ENCODE data around the gene ODF4.
"Not testable (repeated sequence)": the region's sequence is repeated elsewhere in the genome, so short reads cannot be mapped to it uniquely, and the experiment has no call there.

The ODF4 gene

GRCh38 chr17:8326511-8327302, 12.9 kb upstream of the ODF4 start:
- peak; percentile 11 for DNase-seq (ENCODE audit: low spot score)

- DNase-seq (ENCODE audit: low spot score): no peak
These were observed 12.4 kb upstream of the ODF4 start for GRCh38 chr17:8327303-8327649.

- no peak for DNase-seq (ENCODE audit: low spot score)
These were observed 7.5 kb upstream of the ODF4 start for GRCh38 chr17:8332128-8332527.

- DNase-seq (ENCODE audit: low spot score): peak; percentile 18
These were observed 7.0 kb upstream of the ODF4 start for GRCh38 chr17:8332688-8333087.

GRCh38 chr17:8333281-8333680, 6.4 kb upstream of the ODF4 start:
- no peak for DNase-seq (ENCODE audit: low spot score)

- no peak for DNase-seq (ENCODE audit: low spot score)
These were observed 1.6 kb upstream of the ODF4 start for GRCh38 chr17:8337802-8338752.

GRCh38 chr17:8338753-8339140, 893 bp upstream of the ODF4 start:
- no peak for DNase-seq (ENCODE audit: low spot score)

- no peak for DNase-seq (ENCODE audit: low spot score)
These were observed 1.8 kb downstream of the ODF4 start for GRCh38 chr17:8341456-8341855.

GRCh38 chr17:8345052-8345690, 5.5 kb downstream of the ODF4 start:
- no peak for DNase-seq (ENCODE audit: low spot score)

GRCh38 chr17:8345951-8346665, 6.5 kb downstream of the ODF4 start:
- DNase-seq (ENCODE audit: low spot score): no peak

GRCh38 chr17:8347001-8347400, 7.4 kb downstream of the ODF4 start:
- DNase-seq (ENCODE audit: low spot score): not testable (repeated sequence)

GRCh38 chr17:8350339-8350738, 10.7 kb downstream of the ODF4 start:
- DNase-seq (ENCODE audit: low spot score): no peak

- DNase-seq (ENCODE audit: low spot score): no peak
These were observed 14.1 kb downstream of the ODF4 start for GRCh38 chr17:8353736-8354135.

- DNase-seq (ENCODE audit: low spot score): no peak
These were observed 14.6 kb downstream of the ODF4 start for GRCh38 chr17:8354236-8354635.

- DNase-seq (ENCODE audit: low spot score): no peak
These were observed 18.3 kb downstream of the ODF4 start for GRCh38 chr17:8357910-8358309.

GRCh38 chr17:8359769-8360168, 20.1 kb downstream of the ODF4 start:
- DNase-seq (ENCODE audit: low spot score): peak; percentile 64

GRCh38 chr17:8360260-8360659, 20.6 kb downstream of the ODF4 start:
- no peak for DNase-seq (ENCODE audit: low spot score)

- DNase-seq (ENCODE audit: low spot score): no peak
These were observed 21.1 kb downstream of the ODF4 start for GRCh38 chr17:8360751-8361150.

- peak; percentile 43 for DNase-seq (ENCODE audit: low spot score)
These were observed 23.2 kb downstream of the ODF4 start for GRCh38 chr17:8362651-8363332.

GRCh38 chr17:8365143-8365542, 25.5 kb downstream of the ODF4 start:
- no peak for DNase-seq (ENCODE audit: low spot score)

GRCh38 chr17:8366231-8366630, 26.6 kb downstream of the ODF4 start:
- no peak for DNase-seq (ENCODE audit: low spot score)

Data from globus pallidus (tissue), 1 donor.